Cortex of kidney (tissue), 1 donor: ENCODE measurements around the gene CDT1.
A peak's percentile ranks its signal among the peaks of the same experiment; 100 is the strongest.

Source experiments
- DNase-seq: peaks from one replicate; lab custom pipeline; 2025; lab: John Stamatoyannopoulos, UW

CDT1 gene

GRCh38 chr16:88803264-88803987 lies at the start of gene CDT1:
TSS of gene CDT1 (plus strand) at chr16:88803789. CDS start at chr16:88803832, 43 bp downstream.
- no peak for DNase-seq

DNA sequence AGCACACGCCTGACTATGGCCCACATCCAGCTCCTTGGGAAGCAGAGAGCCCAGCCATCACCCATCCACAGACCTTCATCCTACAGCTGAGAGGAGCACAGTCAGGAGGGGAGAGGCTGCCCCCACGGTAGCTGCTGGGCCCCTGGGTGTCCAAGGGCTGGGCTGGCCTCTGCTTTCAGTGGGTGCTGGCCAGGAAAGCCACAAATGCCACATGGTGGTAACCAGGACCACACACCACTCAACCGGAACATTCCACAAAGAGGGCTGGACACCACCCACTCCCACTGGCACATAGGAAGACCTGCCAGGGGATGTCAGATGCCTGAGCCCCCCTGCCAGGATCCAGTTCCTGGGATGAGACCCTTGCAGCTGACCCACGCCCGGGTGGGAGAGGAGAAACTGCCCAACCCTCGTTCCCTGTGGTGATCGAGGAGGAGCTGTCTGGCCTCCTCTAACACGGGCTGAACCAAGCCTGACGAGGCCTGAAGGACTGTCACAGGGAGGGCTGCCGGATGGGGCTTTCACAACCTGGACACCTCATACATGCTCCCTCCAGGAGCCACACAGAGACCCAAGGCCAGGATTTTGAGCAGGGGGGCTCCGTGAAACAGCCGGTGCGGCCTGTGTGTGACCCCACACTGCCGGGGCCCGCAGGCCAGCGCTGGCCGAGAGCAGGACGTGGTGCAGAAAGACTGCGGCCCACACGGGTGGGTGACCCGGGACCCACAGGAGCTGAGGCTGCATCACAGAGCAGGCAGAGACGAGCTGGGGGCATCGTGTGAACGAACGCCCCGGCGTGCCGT lies 49.3 kb upstream of the CDT1 start:
- DNase-seq: no peak

DNA sequence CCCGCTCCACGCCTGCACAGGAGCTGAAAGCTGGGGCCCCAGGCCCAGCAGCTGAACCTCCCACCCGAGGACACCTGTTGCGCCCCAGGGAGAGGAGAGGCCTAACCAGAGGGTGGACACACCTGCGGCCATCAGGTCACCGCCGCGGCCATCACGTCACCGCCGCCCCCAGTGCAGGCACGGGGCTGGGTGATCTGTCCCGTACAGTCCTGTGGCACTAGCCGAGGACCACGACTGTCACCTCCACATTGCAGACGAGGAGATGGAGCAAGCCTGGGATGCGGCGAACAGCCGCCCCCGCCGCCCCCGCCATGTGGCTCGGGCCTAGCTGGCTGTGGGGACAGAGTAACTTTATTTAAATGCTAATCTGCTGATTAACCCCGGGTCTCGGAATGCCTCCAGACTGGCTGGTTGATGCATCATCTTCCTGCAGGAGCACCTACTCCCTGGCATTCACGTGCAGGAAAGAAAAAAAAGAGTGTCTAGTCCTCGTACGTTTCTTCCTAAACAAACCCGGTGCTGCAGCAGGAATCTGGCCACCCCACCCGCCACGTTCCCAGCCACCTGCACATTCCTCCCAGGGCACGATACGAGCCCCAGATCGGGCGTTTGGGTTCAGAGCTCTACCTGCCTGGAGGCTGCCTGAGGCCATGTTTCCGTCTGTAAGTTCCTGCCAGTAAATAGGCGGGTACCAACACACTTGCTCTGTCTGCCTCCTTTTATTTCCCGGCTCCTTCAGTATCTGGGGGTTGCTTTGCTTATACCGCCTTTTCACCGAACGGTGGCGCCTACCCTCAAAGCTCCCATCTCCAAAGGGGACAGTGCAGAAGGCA lies 48.5 kb upstream of the CDT1 start:
- DNase-seq: no peak

- DNase-seq: no peak
Measured at GRCh38 chr16:88755745-88756443, 47.7 kb upstream of the CDT1 start.

- DNase-seq: no peak
Measured at GRCh38 chr16:88758227-88758943, 45.2 kb upstream of the CDT1 start.

DNA sequence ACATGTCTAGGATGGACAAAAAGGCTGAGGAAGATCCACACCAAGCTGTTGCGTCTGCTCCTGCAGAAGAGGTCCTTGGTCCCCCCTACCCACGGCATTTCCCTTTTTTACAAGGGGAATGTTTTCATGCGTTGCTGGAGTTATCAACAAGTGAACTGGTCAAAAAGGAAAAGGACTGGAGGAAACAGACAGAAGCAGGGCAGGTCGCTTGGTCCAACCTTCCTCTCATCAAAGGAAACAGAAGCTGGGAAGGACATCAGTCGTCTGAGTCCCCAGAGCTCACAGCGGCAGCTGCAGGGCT lies 44.7 kb upstream of the CDT1 start:
- no peak for DNase-seq

DNA sequence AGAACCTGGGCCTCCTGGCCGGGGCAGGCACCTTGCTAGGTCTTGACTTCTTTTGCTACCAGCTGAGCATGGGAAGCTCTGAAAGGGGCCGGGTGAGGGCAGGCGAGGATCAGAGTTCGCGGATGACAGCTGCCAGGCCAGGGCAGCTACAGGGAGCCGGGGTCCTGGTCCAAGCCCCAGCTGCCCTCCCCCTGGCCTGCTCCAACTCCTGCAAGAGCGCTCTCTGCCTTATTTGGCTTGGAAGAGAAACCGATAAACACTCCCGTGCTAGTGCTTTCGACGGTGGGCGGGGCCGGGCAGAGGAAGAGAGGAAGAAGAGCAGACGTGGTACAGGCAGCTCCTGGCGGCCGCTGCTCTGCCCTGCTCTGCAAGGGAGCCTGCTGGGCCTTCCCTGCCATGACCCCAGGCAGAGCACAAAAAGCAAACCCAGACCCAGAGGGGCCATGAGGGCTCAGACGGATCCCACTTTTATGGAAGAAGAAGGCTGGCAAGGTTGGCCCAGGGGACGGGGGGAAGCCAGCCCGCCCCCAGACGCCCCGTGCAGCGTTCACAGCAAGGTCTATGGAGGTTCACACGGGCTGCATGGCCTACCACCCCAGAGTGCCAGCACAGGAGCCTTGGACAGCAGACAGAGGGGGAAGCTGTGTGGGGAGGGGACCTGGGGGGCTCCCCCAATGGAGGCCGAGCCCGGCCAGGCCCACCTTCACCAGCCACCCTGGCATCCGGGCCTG lies 44.2 kb upstream of the CDT1 start:
- no peak for DNase-seq

DNA sequence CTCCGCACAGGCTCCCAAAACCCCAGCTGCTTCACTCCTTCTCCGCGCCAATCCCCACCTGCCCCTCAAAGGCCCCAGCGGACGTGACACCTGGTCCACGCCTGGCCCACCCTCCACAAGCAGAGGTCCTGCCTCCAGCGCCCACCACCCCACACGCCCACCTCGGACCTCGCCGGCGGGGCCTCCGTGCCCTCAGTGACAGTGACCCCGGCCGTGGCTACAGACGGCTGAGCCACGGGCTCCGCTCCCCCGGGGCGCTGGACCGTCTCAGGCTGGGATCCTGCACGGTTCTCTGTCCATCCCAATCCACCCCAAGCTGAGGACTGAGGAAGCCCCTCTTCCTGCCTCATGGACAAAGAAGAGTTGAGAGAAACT lies 43.6 kb upstream of the CDT1 start:
- DNase-seq: no peak

- DNase-seq: peak; percentile 35
Measured at GRCh38 chr16:88760424-88761142, 43.0 kb upstream of the CDT1 start.

DNA sequence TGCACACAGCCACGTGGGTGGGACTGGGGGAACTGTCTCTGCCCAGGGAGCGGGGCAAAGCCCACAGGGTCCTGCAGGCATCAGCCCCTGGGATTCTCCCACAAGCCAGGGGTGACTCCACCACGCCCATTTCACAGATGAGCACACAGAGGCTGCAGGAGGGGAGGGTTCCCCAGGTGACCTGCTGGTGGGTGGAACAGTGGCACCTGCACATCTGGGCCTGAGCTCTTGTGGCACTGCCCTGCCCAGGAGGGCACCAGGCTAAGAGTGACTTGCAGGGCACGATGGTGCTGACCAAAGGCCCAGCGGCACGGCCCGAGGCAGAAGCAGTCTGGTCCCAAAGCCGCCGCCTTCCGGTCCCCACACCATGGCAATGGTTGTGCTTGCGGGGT lies 42.5 kb upstream of the CDT1 start:
- no peak for DNase-seq

DNA sequence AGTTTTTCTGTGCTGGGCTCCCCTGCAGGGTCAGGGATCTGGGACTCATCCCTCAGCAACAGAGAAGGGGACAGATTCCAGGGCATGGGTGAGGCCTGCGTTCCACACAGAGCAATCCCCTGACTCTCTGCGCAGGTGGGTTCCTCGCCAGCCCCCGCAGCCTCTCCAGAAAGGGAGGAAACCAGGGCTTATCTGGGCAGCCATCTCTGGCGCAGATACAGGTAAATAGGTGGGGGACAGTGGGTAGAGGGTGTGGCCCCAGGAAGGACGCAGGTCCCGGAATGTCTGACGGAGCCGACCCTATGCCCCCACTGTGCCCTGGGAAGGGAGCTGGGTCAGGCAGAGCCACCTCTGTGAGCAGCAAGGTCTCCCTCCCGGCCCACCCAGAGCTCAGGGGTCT lies 41.8 kb upstream of the CDT1 start:
- DNase-seq: no peak

DNA sequence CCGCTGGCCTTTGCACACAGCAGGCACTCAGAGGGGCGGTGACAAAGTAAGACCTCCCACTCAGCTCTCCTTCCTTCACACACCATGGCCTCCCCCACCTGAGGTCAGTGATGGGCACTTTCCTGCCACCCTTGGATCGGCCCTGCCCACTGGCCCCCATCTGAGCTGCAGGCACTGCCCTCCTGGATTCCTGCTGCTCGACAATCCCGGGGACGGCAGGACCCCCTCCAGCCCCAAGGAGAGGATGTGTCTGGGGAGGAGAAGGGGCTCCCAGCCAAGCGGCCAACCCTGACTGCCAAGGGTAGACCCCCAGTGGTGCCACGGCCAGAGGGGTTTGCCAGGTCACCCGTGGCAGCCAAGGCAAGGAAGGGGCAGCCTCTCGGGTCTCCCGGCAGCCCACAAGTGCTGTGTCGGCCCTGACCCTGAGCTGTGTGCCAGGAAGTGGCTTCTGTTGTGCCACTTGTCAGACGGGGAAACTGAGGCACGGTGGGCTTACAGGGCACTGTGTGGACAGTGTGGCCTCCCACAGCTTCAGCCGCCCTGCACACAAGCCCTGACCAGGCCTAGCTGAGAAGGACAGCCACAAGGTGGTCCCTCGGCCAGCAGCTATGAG lies 41.2 kb upstream of the CDT1 start:
- no peak for DNase-seq

DNA sequence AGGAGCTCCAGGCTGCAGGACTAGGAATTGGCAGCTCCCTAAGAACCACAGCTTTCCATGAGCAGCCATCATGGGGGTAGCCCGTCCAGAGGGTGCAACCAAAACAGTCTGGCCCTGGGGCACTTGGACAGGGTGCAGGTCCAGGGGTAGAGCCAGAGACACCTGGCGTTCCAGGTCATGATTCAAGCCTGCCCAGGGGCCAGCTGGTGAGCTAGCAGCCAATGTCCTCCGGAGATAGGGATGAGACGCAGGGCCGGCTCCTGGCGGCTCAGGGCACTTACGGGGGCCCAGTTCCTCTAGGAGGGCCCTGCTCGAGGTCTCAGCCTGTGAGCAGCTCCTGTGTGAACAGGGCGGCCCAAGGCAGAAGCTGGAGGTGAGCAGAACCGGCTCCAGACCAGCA lies 40.6 kb upstream of the CDT1 start:
- DNase-seq: no peak

GRCh38 chr16:88763502-88764053 lies 40.0 kb upstream of the CDT1 start:
- DNase-seq: no peak

DNA sequence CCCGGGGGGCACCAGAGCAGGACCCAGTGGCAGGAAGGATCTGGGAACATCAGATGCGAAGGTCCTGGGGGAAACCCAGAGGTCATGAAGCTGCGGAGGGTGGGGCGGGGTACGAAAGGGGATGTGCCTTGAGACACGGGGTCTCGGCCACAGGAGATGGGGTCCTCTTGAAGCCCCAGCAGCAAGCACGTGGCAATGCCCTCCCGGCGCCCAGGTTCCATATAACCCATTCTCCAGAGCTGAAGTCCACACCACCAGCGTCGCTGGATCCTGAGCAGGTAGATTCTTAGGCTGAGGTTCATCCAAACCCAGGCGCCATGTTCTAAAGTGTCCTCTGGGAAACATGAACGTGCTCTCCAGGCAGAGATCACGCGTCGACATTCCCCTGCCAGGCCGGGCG lies 39.5 kb upstream of the CDT1 start:
- no peak for DNase-seq

DNA sequence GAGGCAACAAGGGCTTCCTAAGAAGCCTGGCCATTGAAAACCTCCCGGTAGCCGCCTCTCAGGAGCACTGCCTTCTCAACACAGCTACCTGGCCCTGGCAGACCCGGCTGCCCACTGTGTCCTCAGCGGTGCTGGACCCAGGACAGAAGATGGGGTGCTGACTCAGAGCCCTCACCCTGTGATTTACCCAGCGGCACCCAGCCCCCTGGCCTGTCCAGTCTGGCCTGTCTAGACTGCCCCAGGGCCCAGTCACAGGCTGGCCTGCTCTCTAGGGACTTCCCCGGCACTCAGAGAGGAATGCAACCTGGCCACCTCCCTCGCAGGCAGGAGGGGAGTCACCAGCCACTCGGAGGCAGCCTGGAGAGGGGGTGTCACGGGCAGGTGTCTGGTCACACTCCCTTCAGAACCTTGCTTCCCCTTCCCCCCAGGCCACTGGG lies 38.7 kb upstream of the CDT1 start:
- no peak for DNase-seq

DNA sequence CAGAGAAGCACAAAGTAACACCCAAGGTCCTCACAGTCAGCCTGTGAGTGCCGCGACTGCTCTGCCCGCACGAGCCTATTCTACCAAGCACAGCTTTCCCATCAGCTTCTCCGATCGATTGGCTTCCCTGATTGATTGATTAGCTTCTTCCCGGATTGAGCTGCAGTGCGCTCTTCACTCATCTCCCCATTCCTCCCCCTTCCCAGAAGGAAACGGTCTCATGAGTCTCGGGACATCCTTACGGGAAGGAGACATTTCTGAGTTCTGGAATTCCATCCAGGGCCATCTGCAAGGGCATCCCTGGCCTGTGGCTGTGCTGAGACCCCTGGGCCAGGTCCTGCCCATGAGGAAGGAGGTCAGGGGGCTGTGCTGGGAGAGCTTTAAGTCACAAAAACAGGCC lies 36.6 kb upstream of the CDT1 start:
- DNase-seq: no peak

GRCh38 chr16:88767546-88768070 lies 36.0 kb upstream of the CDT1 start:
- no peak for DNase-seq
